Stomach (tissue), 9 donors: Measurements from ENCODE around the gene MYEOV. TPM values are rescaled to one million over a fixed set of nuclear protein-coding genes. Genes with fewer than 3 reads are reported as not detected.
A peak's percentile ranks its signal among the peaks of the same experiment; 100 is the strongest.

ENCODE experiments used
- DNase-seq, 2 donors: peaks; one replicate each; pipeline versions ENCODE4 v3.0.0 to v3.0.0-alpha.2; 2013 to 2019
- H3K27ac ChIP-seq, 5 donors: fragments of 200-600 bp in 4 of 5; sonication (generic) in 4 of 5; one replicate each; pipeline ENCODE4 v1.5.1; 2013 to 2019; ENCODE audit warnings: mild to moderate bottlenecking in 1 of 5, moderate library complexity in 1 of 5
- H3K27me3 ChIP-seq, 3 donors: fragments of 200-600 bp; sonication (generic); one replicate each; pipeline ENCODE4 v1.5.1; 2017 to 2019; ENCODE audit warnings: mixed run types in 1 of 3
- H3K36me3 ChIP-seq, 4 donors: fragments of 200-600 bp; sonication (generic); 1 replicate in 3 of 4; 2 replicates in 1 of 4; pipeline ENCODE4 v1.5.1; 2016 to 2019
- H3K4me1 ChIP-seq, 4 donors: fragments of 200-600 bp; sonication (generic); one replicate each; pipeline ENCODE4 v1.5.1; 2016 to 2019
- H3K4me3 ChIP-seq, 4 donors: fragments of 200-600 bp; sonication (generic) in 3 of 4; one replicate each; pipeline ENCODE4 v1.5.1; 2016 to 2019; ENCODE audit warnings: mild to moderate bottlenecking in 1 of 4
- H3K9me3 ChIP-seq, 4 donors: fragments of 200-600 bp; sonication (generic); one replicate each; pipeline ENCODE4 v1.5.1; 2016 to 2019
- CTCF ChIP-seq, 7 experiments: fragments of 450-650 bp in 4 of 7; fragments of 200-600 bp in 3 of 7; sonication (generic) in 3 of 7; IDR thresholded peaks; one replicate each; pipeline ENCODE4 v1.5.1; 2016 to 2019; ENCODE audit warnings: antibody characterized with exemption in 7 of 7, control low read depth in 2 of 7, mild to moderate bottlenecking in 1 of 7
- EP300 ChIP-seq: sonication (generic); formaldehyde crosslinking; IDR thresholded peaks from one replicate; pipeline ENCODE4 v1.6.1; 2017; ENCODE audit warnings: antibody characterized with exemption
- POLR2A ChIP-seq, 4 donors: fragments of 450-650 bp; IDR thresholded peaks; one replicate each; pipeline ENCODE4 v1.6.1; 2016; ENCODE audit warnings: antibody characterized with exemption in 4 of 4, control low read depth in 2 of 4, mild to moderate bottlenecking in 1 of 4, moderate library complexity in 1 of 4
- POLR2AphosphoS5 ChIP-seq, 3 donors: sonication (generic); formaldehyde crosslinking; IDR thresholded peaks; one replicate each; pipeline ENCODE4 v1.6.1; 2016; ENCODE audit warnings: antibody characterized with exemption in 3 of 3
- WGBS, 5 donors: extraction: QIAGEN DNeasy Blood & Tissue Kit in 3 of 5; methylation state at CpG; one replicate each; pipeline versions ENCODE4 v1.1.5 to v1.1.7; 2013 to 2018; 5-methylcytosine and 5-hydroxymethylcytosine counted together
- intact Hi-C: fragments of 100-400 bp; cut with DNase I; formaldehyde crosslinking; loops from one replicate; pipeline ENCODE4 v1.15.1; 2023; ENCODE audit warnings: low total_unique reads
- polyA plus RNA-seq, 3 donors: library from polyadenylated mRNA; stranded (reverse); fragments of 200-250 nt; gene quantifications; one replicate each; pipeline ENCODE4 v1.2.3, GENCODE V29; 2013
- total RNA-seq, 5 donors: library from RNA; depleted of rRNA; stranded (reverse); fragments of >200 nt; gene quantifications; one replicate each; pipeline versions ENCODE4 v1.1.0 to v1.2.3, GENCODE V29; 2014 to 2016
- donor health status: healthy with polysubstance abuse.
- donor health status: Bipolar disorder and iron deficiency.
- donor health status: healthy.

The MYEOV gene
- total and polyA plus RNA-seq, 8 donors = 0.92 to 41.5 (median 8.5) TPM; not detected in 2

GRCh38 chr11:69310934-69311766, 17.2 kb downstream of the MYEOV start:
- intact Hi-C loops = no loop called here
- no peak overlapping the region for H3K4me3 ChIP-seq
- H3K27me3 ChIP-seq = peaks cover 0 to 7% (median 0%) of the 10 kb centered on the region in 3 donors
- DNase-seq = no peak
- 82 to 95% (median 85%) methylated on average over 13 to 14 of the region's 14 CpGs for WGBS, 5 donors
- no peaks in the 10 kb centered on the region for H3K36me3 ChIP-seq
- TF ChIP-seq CTCF (IDR thresholded peaks at IDR 0.05) (no peak), EP300 (no peak), POLR2A (IDR thresholded peaks at IDR 0.05) (no peak), POLR2AphosphoS5 (IDR thresholded peaks at IDR 0.05) (no peak)
- peak overlapping the region in 1 of 5 donors; percentile 38 for H3K27ac ChIP-seq
- H3K9me3 ChIP-seq = no peaks in the 10 kb centered on the region
- peaks cover 0 to 23% (median 19%) of the 10 kb centered on the region in 4 donors for H3K4me1 ChIP-seq

DNA sequence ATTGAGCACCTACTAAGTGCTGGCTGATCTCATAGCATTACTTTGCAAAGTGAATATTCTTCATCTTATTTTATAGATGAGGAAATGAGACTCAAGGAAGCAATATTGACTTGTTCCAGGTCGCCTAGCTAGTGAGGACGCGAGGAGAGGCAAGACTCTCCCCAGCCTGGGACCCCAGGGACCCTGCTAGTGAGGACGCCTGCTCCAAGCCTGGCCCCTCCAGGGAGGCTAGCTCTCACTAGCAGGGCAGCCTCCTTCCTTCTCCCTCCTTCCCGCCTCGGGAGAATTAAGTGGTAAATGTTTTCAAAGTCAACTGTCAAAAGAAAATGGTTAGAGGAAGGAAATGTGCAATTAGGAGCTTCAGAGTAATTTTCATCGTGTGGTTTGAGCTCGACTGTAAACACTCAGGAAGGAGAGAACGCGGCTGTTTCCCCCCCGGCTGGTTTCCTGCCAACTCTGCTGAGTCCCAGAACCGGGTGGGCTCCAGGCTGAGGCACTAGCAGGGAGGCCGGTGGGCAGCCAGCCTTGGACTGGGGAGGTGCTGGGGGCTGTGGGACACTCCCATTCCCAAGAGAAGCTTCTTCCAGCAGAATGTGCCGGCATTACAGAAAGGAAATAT, 17.9 kb downstream of the MYEOV start:
- Histone ChIP-seq H3K4me3 (no peak overlapping the region), H3K27ac (peak overlapping the region in 1 of 5 donors; percentile 38), H3K4me1 (peaks cover 0 to 23% (median 18%) of the 10 kb centered on the region in 4 donors), H3K9me3 (no peaks in the 10 kb centered on the region), H3K27me3 (peaks cover 0 to 7% (median 0%) of the 10 kb centered on the region in 3 donors), H3K36me3 (no peaks in the 10 kb centered on the region)
- peak in 1 of 2 donors; percentile 85 for DNase-seq
- TF ChIP-seq CTCF (IDR thresholded peaks at IDR 0.05) = no peak
- no peak for TF ChIP-seq POLR2A (IDR thresholded peaks at IDR 0.05)
- TF ChIP-seq EP300 = no peak
- TF ChIP-seq POLR2AphosphoS5 (IDR thresholded peaks at IDR 0.05) = no peak
- WGBS, 5 donors = 42 to 58% (median 49%) methylated on average over 14 of the region's 14 CpGs
- intact Hi-C loops = no loop called here

GRCh38 chr11:69312453-69313404, 18.8 kb downstream of the MYEOV start:
- Histone ChIP-seq H3K9me3 (peaks cover 0 to 8% (median 5%) of the 10 kb centered on the region in 4 donors), H3K27ac (peak overlapping the region in 1 of 5 donors; percentile 38), H3K4me1 (peaks cover 0 to 23% (median 18%) of the 10 kb centered on the region in 4 donors), H3K36me3 (no peaks in the 10 kb centered on the region), H3K4me3 (no peak overlapping the region), H3K27me3 (peaks cover 0 to 7% (median 0%) of the 10 kb centered on the region in 3 donors)
- TF ChIP-seq EP300 (no peak), POLR2A (IDR thresholded peaks at IDR 0.05) (no peak), CTCF (IDR thresholded peaks at IDR 0.05) (no peak), POLR2AphosphoS5 (IDR thresholded peaks at IDR 0.05) (no peak)
- WGBS, 5 donors = 54 to 75% (median 66%) methylated on average over 7 to 15 of the region's 15 CpGs
- intact Hi-C loops = no loop called here
- DNase-seq = peak in 1 of 2 donors; percentile 75

DNA sequence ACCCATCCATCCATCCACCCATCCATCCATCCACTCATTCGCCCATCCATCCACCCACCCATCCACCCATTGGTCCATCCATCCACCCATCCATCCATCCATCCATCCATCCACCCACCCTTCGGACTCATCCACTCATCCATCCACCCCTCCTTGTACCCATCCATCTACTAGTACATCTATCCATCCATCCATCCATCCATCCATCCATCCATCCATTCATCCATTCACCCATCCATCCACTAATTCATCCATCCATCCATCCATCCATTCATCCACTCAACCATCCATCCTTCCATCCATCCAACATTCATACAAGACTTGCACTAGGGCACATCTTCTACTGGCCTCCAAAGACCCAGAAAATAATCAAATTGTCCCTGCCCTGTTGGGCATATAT, 20.0 kb downstream of the MYEOV start:
- Histone ChIP-seq H3K36me3 (no peaks in the 10 kb centered on the region), H3K27me3 (peaks cover 0 to 7% (median 0%) of the 10 kb centered on the region in 3 donors), H3K4me3 (no peak overlapping the region), H3K9me3 (peaks cover 0 to 10% (median 5%) of the 10 kb centered on the region in 4 donors), H3K27ac (no peak overlapping the region), H3K4me1 (peaks cover 0 to 23% (median 18%) of the 10 kb centered on the region in 4 donors)
- WGBS, 5 donors = 44 to 93% (median 79%) methylated on average over 1 to 2 of the region's 2 CpGs
- intact Hi-C loops = no loop called here
- no peak for TF ChIP-seq CTCF (IDR thresholded peaks at IDR 0.05)
- TF ChIP-seq POLR2AphosphoS5 (IDR thresholded peaks at IDR 0.05) = no peak
- no peak for TF ChIP-seq EP300
- no peak for TF ChIP-seq POLR2A (IDR thresholded peaks at IDR 0.05)
- DNase-seq = no peak
